ENCODE measurements around the gene SLC29A3. TPM values are rescaled to one million over a fixed set of nuclear protein-coding genes. Genes with fewer than 3 reads are reported as not detected.

The SLC29A3 gene
- total RNA-seq, 1 experiment from 2014 or later: 3.4 TPM

- H3K36me3 ChIP-seq (ENCODE audit: insufficient read depth, low read length): no peaks in the 10 kb centered on the region
- H3K4me1 ChIP-seq (ENCODE audit: low read length): no peaks in the 10 kb centered on the region
- no peaks in the 10 kb centered on the region for H3K9me2 ChIP-seq (replicated peaks; ENCODE audit: insufficient read depth, low read length)
- H3K27me3 ChIP-seq (ENCODE audit: low read length): no peaks in the 10 kb centered on the region
- no peak for DNase-seq
- no peak overlapping the region for H3K27ac ChIP-seq (ENCODE audit: low read length)
- H3K4me2 ChIP-seq (ENCODE audit: low read depth, low read length, poor library complexity, severe bottlenecking): no peak overlapping the region
- H3K4me3 ChIP-seq (ENCODE audit: low read length): no peak overlapping the region
- H3K9ac ChIP-seq (ENCODE audit: low read length): no peak overlapping the region
- no peaks in the 10 kb centered on the region for H4K20me1 ChIP-seq (ENCODE audit: insufficient read depth, low read depth, low read length)
- H2AFZ ChIP-seq (ENCODE audit: low read length): no peak overlapping the region
- no peaks in the 10 kb centered on the region for H3K79me2 ChIP-seq (ENCODE audit: low read length)
- H3K9me3 ChIP-seq (ENCODE audit: low read length): no peaks in the 10 kb centered on the region
Observed at GRCh38 chr10:71300555-71301370, 18.3 kb upstream of the SLC29A3 start.

GRCh38 chr10:71301371-71301916 lies 17.6 kb upstream of the SLC29A3 start:
- no peaks in the 10 kb centered on the region for H4K20me1 ChIP-seq (ENCODE audit: insufficient read depth, low read depth, low read length)
- no peak overlapping the region for H3K4me2 ChIP-seq (ENCODE audit: low read depth, low read length, poor library complexity, severe bottlenecking)
- no peaks in the 10 kb centered on the region for H3K9me3 ChIP-seq (ENCODE audit: low read length)
- no peak for DNase-seq
- H3K36me3 ChIP-seq (ENCODE audit: insufficient read depth, low read length): no peaks in the 10 kb centered on the region
- H3K9ac ChIP-seq (ENCODE audit: low read length): no peak overlapping the region
- no peak overlapping the region for H3K27ac ChIP-seq (ENCODE audit: low read length)
- no peaks in the 10 kb centered on the region for H3K4me1 ChIP-seq (ENCODE audit: low read length)
- H3K9me2 ChIP-seq (replicated peaks; ENCODE audit: insufficient read depth, low read length): no peaks in the 10 kb centered on the region
- H3K79me2 ChIP-seq (ENCODE audit: low read length): no peaks in the 10 kb centered on the region
- H3K27me3 ChIP-seq (ENCODE audit: low read length): no peaks in the 10 kb centered on the region
- H2AFZ ChIP-seq (ENCODE audit: low read length): no peak overlapping the region
- no peak overlapping the region for H3K4me3 ChIP-seq (ENCODE audit: low read length)

GRCh38 chr10:71302451-71302850 lies 16.6 kb upstream of the SLC29A3 start:
- Histone ChIP-seq H3K9me2 (replicated peaks; ENCODE audit: insufficient read depth, low read length) (no peaks in the 10 kb centered on the region), H2AFZ (ENCODE audit: low read length) (no peak overlapping the region), H3K4me2 (ENCODE audit: low read depth, low read length, poor library complexity, severe bottlenecking) (no peak overlapping the region), H3K27me3 (ENCODE audit: low read length) (no peaks in the 10 kb centered on the region), H3K9me3 (ENCODE audit: low read length) (no peaks in the 10 kb centered on the region), H3K36me3 (ENCODE audit: insufficient read depth, low read length) (no peaks in the 10 kb centered on the region), H3K9ac (ENCODE audit: low read length) (no peak overlapping the region), H4K20me1 (ENCODE audit: insufficient read depth, low read depth, low read length) (0 out of 2 replicates have a peak, but pooled peaks cover 6% of the 10 kb centered on the region), H3K27ac (ENCODE audit: low read length) (no peak overlapping the region), H3K4me3 (ENCODE audit: low read length) (no peak overlapping the region), H3K79me2 (ENCODE audit: low read length) (no peaks in the 10 kb centered on the region), H3K4me1 (ENCODE audit: low read length) (no peaks in the 10 kb centered on the region)
- no peak for DNase-seq

GRCh38 chr10:71302874-71303568 lies 16.0 kb upstream of the SLC29A3 start:
- H3K36me3 ChIP-seq (ENCODE audit: insufficient read depth, low read length): no peaks in the 10 kb centered on the region
- no peaks in the 10 kb centered on the region for H3K79me2 ChIP-seq (ENCODE audit: low read length)
- H3K9ac ChIP-seq (ENCODE audit: low read length): no peak overlapping the region
- H3K4me3 ChIP-seq (ENCODE audit: low read length): no peak overlapping the region
- no peaks in the 10 kb centered on the region for H3K9me3 ChIP-seq (ENCODE audit: low read length)
- H3K4me2 ChIP-seq (ENCODE audit: low read depth, low read length, poor library complexity, severe bottlenecking): no peak overlapping the region
- 0 out of 2 replicates have a peak, but pooled peaks cover 6% of the 10 kb centered on the region for H4K20me1 ChIP-seq (ENCODE audit: insufficient read depth, low read depth, low read length)
- peak; percentile 83 for DNase-seq
- H3K27ac ChIP-seq (ENCODE audit: low read length): no peak overlapping the region
- H3K27me3 ChIP-seq (ENCODE audit: low read length): no peaks in the 10 kb centered on the region
- H3K4me1 ChIP-seq (ENCODE audit: low read length): no peaks in the 10 kb centered on the region
- H3K9me2 ChIP-seq (replicated peaks; ENCODE audit: insufficient read depth, low read length): no peaks in the 10 kb centered on the region
- no peak overlapping the region for H2AFZ ChIP-seq (ENCODE audit: low read length)

GRCh38 chr10:71303569-71303907 lies 15.5 kb upstream of the SLC29A3 start:
- Histone ChIP-seq H3K9me3 (ENCODE audit: low read length) (no peaks in the 10 kb centered on the region), H3K9me2 (replicated peaks; ENCODE audit: insufficient read depth, low read length) (no peaks in the 10 kb centered on the region), H2AFZ (ENCODE audit: low read length) (no peak overlapping the region), H3K4me2 (ENCODE audit: low read depth, low read length, poor library complexity, severe bottlenecking) (no peak overlapping the region), H4K20me1 (ENCODE audit: insufficient read depth, low read depth, low read length) (0 out of 2 replicates have a peak, but pooled peaks cover 6% of the 10 kb centered on the region), H3K9ac (ENCODE audit: low read length) (no peak overlapping the region), H3K79me2 (ENCODE audit: low read length) (no peaks in the 10 kb centered on the region), H3K36me3 (ENCODE audit: insufficient read depth, low read length) (no peaks in the 10 kb centered on the region), H3K4me1 (ENCODE audit: low read length) (no peaks in the 10 kb centered on the region), H3K4me3 (ENCODE audit: low read length) (no peak overlapping the region), H3K27ac (ENCODE audit: low read length) (no peak overlapping the region), H3K27me3 (ENCODE audit: low read length) (no peaks in the 10 kb centered on the region)
- DNase-seq: no peak

- H3K27me3 ChIP-seq (ENCODE audit: low read length): no peaks in the 10 kb centered on the region
- H3K4me2 ChIP-seq (ENCODE audit: low read depth, low read length, poor library complexity, severe bottlenecking): no peak overlapping the region
- H4K20me1 ChIP-seq (ENCODE audit: insufficient read depth, low read depth, low read length): 0 out of 2 replicates have a peak, but pooled peaks cover 6% of the 10 kb centered on the region
- H3K9me2 ChIP-seq (replicated peaks; ENCODE audit: insufficient read depth, low read length): no peaks in the 10 kb centered on the region
- no peak overlapping the region for H3K9ac ChIP-seq (ENCODE audit: low read length)
- no peaks in the 10 kb centered on the region for H3K36me3 ChIP-seq (ENCODE audit: insufficient read depth, low read length)
- no peaks in the 10 kb centered on the region for H3K79me2 ChIP-seq (ENCODE audit: low read length)
- no peak overlapping the region for H3K4me3 ChIP-seq (ENCODE audit: low read length)
- no peak for DNase-seq
- no peaks in the 10 kb centered on the region for H3K4me1 ChIP-seq (ENCODE audit: low read length)
- no peak overlapping the region for H3K27ac ChIP-seq (ENCODE audit: low read length)
- H3K9me3 ChIP-seq (ENCODE audit: low read length): no peaks in the 10 kb centered on the region
- H2AFZ ChIP-seq (ENCODE audit: low read length): no peak overlapping the region
Observed at GRCh38 chr10:71304914-71305313, 14.1 kb upstream of the SLC29A3 start.

- no peak overlapping the region for H3K9ac ChIP-seq (ENCODE audit: low read length)
- no peaks in the 10 kb centered on the region for H3K9me2 ChIP-seq (replicated peaks; ENCODE audit: insufficient read depth, low read length)
- no peak overlapping the region for H3K27ac ChIP-seq (ENCODE audit: low read length)
- H3K4me1 ChIP-seq (ENCODE audit: low read length): no peaks in the 10 kb centered on the region
- no peak overlapping the region for H3K4me3 ChIP-seq (ENCODE audit: low read length)
- no peaks in the 10 kb centered on the region for H3K79me2 ChIP-seq (ENCODE audit: low read length)
- H4K20me1 ChIP-seq (ENCODE audit: insufficient read depth, low read depth, low read length): 0 out of 2 replicates have a peak, but pooled peaks cover 6% of the 10 kb centered on the region
- no peaks in the 10 kb centered on the region for H3K27me3 ChIP-seq (ENCODE audit: low read length)
- no peaks in the 10 kb centered on the region for H3K36me3 ChIP-seq (ENCODE audit: insufficient read depth, low read length)
- no peak overlapping the region for H3K4me2 ChIP-seq (ENCODE audit: low read depth, low read length, poor library complexity, severe bottlenecking)
- no peaks in the 10 kb centered on the region; the same call in 1 of the 2 replicates for H3K9me3 ChIP-seq (ENCODE audit: low read length)
- H2AFZ ChIP-seq (ENCODE audit: low read length): no peak overlapping the region
- no peak for DNase-seq
Observed at GRCh38 chr10:71306979-71307378, 12.1 kb upstream of the SLC29A3 start.

GRCh38 chr10:71307469-71308085 lies 11.5 kb upstream of the SLC29A3 start:
- Histone ChIP-seq H3K4me2 (ENCODE audit: low read depth, low read length, poor library complexity, severe bottlenecking) (no peak overlapping the region), H3K4me3 (ENCODE audit: low read length) (no peak overlapping the region), H3K36me3 (ENCODE audit: insufficient read depth, low read length) (no peaks in the 10 kb centered on the region), H3K27me3 (ENCODE audit: low read length) (0 out of 2 replicates have a peak, but pooled peaks cover under 1% of the 10 kb centered on the region), H3K9ac (ENCODE audit: low read length) (no peak overlapping the region), H3K27ac (ENCODE audit: low read length) (no peak overlapping the region), H3K9me2 (replicated peaks; ENCODE audit: insufficient read depth, low read length) (no peaks in the 10 kb centered on the region), H2AFZ (ENCODE audit: low read length) (no peak overlapping the region), H3K79me2 (ENCODE audit: low read length) (no peaks in the 10 kb centered on the region), H3K9me3 (ENCODE audit: low read length) (no peaks in the 10 kb centered on the region; the same call in 1 of the 2 replicates), H3K4me1 (ENCODE audit: low read length) (no peaks in the 10 kb centered on the region), H4K20me1 (ENCODE audit: insufficient read depth, low read depth, low read length) (0 out of 2 replicates have a peak, but pooled peaks cover 6% of the 10 kb centered on the region)
- DNase-seq: no peak
